Stimulated activated CD8-positive, alpha-beta memory T cell treated with anti-CD3 and anti-CD28 coated beads, Interleukin-12 subunit alpha, Interleukin-12 subunit beta, amount 100 ng/mL, for 4 hours (primary cell): ENCODE measurements around the gene PCDHGA5.
"Not testable (repeated sequence)": the region's sequence is repeated elsewhere in the genome, so short reads cannot be mapped to it uniquely, and the experiment has no call there.

Source experiments
- DNase-seq: peaks from one replicate; pipeline ENCODE4 v3.0.0-alpha.2; 2020; ENCODE audit warnings: low read depth

The PCDHGA5 gene

DNA sequence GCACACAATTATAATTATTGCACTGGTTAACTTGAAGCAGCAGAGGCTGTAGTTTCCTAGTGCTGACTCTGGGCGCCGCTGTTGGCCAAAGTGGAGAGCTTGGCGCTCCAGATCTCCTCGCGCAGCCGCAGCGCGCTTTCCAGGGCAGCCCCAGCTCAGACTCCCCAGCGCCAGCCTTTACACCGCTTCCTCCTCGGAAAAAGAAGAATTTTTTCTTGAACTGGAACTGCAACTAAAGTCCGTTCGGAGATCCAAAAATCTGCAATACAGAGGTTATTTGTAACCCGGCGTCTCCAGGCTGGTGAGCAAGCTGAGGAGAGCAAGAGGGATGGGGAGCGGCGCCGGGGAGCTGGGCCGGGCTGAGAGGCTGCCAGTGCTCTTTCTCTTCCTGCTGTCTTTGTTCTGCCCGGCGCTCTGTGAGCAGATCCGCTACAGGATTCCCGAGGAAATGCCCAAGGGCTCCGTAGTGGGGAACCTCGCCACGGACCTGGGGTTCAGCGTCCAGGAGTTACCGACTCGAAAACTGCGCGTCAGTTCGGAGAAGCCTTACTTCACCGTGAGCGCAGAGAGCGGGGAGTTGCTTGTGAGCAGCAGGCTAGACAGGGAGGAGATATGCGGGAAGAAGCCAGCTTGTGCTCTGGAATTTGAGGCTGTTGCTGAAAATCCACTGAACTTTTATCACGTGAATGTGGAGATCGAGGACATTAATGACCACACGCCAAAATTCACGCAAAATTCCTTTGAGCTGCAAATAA lies 23.8 kb downstream of the PCDHGA5 start, which contains the start of gene PCDHGB4:
Gene PCDHGB4, plus strand, starts transcription at position 142 of the 755 bp plus-strand sequence. Its CDS starts 187 bp downstream, at position 329.
- not testable (repeated sequence) for DNase-seq

DNA sequence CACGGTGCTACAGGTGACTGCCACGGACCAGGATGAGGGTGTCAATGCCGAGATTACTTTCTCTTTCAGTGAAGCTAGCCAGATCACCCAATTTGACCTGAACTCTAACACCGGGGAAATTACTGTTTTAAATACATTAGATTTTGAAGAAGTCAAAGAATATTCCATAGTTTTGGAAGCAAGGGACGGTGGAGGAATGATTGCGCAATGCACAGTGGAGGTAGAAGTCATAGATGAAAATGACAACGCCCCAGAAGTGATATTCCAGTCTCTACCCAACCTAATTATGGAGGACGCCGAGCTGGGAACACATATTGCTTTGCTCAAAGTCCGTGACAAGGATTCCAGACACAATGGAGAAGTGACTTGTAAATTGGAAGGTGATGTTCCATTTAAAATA lies 24.7 kb downstream of the PCDHGA5 start:
- DNase-seq: no peak

DNA sequence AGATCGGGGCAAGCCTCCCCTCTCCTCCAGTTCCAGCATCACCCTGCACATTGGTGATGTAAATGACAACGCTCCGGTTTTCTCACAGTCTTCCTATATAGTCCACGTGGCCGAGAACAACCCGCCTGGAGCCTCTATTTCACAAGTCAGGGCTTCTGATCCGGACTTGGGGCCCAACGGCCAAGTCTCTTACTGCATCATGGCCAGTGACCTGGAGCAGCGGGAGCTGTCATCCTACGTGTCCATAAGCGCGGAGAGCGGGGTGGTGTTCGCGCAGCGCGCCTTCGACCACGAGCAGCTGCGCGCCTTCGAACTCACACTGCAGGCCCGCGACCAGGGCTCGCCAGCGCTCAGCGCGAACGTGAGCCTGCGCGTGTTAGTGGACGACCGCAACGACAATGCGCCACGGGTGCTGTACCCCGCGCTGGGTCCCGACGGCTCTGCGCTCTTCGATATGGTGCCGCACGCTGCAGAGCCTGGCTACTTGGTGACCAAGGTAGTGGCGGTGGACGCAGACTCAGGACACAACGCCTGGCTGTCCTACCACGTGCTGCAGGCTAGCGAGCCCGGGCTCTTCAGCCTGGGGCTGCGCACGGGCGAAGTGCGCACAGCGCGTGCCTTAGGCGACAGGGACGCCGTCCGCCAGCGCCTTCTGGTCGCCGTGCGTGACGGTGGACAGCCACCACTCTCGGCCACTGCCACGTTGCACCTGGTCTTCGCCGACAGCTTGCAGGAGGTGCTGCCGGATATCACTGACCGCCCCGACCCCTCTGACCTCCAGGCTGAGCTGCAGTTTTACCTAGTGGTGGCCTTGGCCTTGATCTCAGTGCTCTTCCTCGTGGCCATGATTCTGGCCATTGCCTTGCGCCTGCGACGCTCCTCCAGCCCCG lies 25.4 kb downstream of the PCDHGA5 start:
- no peak for DNase-seq

DNA sequence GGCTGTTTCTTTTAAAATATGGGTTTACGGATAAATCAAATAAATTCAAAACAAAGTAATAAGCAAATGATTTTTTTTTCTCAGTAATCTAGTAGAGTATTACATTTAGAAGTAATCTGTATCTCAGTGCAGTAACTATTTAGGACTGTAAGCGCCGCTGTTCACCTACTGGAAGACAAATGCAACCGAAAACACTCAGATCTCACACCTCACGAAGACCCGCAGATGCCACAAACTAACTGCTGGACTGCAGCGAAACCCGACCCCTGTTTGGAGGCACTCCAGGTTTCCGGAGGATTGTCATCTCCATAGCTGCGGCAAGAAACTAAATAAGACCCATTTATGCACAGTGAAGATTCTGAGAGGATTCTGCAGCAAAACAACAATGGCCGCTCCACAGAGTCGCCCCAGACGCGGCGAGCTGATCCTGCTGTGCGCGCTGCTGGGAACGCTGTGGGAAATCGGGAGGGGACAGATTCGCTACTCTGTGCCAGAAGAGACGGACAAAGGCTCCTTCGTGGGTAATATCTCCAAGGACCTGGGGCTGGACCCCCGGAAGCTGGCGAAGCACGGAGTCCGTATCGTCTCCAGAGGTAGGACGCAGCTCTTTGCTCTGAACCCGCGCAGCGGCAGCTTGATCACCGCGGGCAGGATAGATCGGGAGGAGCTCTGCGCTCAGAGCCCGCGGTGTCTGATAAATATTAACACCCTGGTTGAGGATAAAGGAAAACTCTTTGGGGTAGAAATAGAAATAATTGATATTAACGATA lies 28.7 kb downstream of the PCDHGA5 start, which contains the start of gene PCDHGA8:
Gene PCDHGA8, plus strand, starts transcription at position 205 of the 770 bp plus-strand sequence. Its CDS starts 181 bp downstream, at position 386.
- no peak for DNase-seq

DNA sequence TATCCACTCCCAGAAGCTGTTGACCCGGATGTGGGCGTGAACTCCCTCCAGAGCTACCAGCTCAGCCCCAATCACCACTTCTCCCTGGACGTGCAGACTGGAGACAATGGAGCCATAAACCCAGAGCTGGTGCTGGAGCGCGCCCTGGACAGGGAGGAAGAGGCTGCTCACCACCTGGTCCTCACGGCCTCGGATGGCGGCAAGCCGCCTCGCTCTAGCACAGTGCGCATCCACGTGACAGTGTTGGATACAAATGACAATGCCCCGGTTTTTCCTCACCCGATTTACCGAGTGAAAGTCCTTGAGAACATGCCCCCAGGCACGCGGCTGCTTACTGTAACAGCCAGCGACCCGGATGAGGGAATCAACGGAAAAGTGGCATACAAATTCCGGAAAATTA lies 29.3 kb downstream of the PCDHGA5 start:
- no peak for DNase-seq

DNA sequence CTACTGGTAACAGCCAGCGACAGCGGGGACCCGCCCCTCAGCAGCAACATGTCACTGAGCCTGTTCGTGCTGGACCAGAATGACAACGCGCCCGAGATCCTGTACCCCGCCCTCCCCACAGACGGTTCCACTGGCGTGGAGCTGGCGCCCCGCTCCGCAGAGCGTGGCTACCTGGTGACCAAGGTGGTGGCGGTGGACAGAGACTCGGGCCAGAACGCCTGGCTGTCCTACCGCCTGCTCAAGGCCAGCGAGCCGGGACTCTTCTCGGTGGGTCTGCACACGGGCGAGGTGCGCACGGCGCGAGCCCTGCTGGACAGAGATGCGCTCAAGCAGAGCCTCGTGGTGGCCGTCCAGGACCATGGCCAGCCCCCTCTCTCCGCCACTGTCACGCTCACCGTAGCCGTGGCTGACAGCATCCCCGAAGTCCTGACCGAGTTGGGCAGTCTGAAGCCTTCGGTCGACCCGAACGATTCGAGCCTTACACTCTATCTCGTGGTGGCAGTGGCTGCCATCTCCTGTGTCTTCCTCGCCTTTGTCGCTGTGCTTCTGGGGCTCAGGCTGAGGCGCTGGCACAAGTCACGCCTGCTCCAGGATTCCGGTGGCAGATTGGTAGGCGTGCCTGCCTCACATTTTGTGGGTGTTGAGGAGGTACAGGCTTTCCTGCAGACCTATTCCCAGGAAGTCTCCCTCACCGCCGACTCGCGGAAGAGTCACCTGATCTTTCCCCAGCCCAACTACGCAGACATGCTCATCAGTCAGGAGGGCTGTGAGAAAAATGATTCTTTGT lies 30.6 kb downstream of the PCDHGA5 start:
- not testable (repeated sequence) for DNase-seq

DNA sequence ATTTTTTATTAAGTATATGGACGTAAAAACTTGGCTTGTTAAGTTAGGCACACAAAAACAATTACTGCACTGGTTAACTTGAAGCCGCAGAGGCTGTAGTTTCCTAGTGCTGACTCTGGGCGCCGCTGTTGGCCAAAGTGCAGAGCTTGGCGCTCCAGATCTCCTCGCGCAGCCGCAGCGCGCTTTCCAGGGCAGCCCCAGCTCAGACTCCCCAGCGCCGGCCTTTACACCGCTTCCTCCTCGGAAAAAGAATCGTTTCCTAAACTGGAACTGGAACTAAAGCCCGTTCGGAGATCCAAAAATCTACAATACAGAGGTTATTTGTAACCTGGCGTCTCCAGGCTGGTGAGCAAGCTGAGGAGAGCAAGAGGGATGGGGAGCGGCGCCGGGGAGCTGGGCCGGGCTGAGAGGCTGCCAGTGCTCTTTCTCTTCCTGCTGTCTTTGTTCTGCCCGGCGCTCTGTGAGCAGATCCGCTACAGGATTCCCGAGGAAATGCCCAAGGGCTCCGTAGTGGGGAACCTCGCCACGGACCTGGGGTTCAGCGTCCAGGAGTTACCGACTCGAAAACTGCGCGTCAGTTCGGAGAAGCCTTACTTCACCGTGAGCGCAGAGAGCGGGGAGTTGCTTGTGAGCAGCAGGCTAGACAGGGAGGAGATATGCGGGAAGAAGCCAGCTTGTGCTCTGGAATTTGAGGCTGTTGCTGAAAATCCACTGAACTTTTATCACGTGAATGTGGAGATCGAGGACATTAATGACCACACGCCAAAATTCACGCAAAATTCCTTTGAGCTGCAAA lies 34.0 kb downstream of the PCDHGA5 start, which contains the start of gene PCDHGB5:
Gene PCDHGB5, plus strand, starts transcription at position 192 of the 796 bp plus-strand sequence. Its CDS starts 181 bp downstream, at position 373.
- not testable (repeated sequence) for DNase-seq

DNA sequence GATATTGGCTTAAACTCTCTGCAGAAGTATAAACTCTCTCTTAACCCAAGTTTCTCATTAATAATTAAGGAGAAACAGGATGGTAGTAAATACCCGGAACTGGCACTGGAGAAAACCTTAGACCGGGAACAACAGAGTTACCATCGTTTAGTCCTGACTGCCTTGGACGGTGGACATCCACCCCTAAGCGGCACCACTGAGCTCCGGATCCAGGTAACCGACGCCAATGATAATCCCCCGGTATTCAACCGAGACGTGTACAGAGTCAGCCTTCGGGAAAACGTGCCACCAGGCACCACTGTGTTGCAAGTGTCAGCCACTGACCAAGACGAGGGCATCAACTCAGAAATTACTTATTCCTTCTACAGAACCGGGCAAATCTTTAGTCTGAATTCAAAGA lies 34.6 kb downstream of the PCDHGA5 start:
- DNase-seq: no peak

DNA sequence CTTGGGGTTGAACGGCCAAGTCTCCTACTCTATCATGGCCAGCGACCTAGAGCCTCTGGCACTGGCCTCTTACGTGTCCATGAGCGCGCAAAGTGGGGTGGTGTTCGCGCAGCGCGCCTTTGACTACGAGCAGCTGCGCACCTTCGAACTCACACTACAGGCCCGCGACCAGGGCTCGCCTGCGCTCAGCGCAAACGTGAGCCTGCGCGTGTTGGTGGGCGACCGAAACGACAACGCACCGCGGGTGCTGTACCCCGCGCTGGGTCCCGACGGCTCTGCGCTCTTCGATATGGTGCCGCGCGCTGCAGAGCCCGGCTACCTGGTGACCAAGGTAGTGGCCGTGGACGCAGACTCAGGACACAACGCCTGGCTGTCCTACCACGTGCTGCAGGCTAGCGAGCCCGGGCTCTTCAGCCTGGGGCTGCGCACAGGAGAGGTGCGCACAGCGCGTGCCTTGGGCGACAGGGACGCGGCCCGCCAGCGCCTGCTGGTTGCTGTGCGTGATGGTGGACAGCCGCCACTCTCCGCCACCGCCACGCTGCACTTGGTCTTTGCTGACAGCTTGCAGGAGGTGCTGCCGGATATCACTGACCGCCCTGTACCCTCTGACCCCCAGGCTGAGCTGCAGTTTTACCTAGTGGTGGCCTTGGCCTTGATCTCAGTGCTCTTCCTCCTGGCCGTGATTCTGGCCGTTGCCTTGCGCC lies 35.7 kb downstream of the PCDHGA5 start:
- DNase-seq: no peak

DNA sequence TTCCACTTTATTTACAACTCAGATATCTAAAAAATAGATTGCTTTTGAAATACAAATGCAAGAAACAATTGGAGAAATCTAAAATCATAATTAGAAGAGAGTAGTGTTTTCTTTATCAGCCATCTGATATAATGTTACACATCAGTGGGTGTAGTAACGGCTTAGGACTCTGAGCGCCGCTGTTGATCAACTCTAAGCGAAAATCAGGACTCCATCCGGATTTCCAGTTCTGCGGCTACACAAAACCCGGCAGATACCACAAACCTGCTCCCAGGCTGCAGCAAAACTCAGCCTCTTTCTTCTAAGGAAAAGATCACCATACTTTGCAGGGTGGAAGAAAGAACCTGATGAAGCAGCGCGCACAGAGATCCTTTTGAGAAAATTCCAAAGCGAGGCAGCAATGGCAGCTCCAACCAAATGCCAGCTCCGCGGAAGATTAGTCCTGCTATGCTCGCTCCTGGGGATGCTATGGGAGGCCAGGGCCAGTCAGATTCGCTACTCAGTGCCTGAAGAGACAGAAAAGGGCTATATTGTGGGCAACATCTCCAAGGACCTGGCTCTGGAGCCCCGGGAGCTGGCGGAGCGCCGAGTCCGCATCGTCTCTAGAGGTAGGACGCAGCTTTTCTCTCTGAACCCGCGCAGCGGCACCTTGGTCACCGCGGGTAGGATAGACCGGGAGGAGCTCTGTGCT lies 38.7 kb downstream of the PCDHGA5 start, which contains the start of gene PCDHGA9:
Gene PCDHGA9, plus strand, starts transcription at position 226 of the 691 bp plus-strand sequence. Its CDS starts 175 bp downstream, at position 401.
- DNase-seq: no peak

DNA sequence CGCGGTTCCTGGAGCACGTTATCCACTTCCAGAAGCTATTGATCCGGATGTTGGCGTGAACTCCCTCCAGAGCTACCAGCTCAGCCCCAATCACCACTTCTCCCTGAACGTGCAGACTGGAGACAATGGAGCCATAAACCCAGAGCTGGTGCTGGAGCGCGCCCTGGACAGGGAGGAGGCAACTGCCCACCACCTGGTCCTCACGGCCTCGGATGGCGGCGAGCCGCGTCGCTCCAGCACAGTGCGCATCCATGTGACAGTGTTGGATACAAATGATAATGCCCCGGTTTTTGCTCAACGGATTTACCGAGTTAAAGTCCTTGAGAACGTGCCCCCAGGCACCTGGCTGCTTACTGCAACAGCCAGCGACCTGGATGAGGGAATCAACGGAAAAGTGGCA lies 39.4 kb downstream of the PCDHGA5 start:
- DNase-seq: no peak

DNA sequence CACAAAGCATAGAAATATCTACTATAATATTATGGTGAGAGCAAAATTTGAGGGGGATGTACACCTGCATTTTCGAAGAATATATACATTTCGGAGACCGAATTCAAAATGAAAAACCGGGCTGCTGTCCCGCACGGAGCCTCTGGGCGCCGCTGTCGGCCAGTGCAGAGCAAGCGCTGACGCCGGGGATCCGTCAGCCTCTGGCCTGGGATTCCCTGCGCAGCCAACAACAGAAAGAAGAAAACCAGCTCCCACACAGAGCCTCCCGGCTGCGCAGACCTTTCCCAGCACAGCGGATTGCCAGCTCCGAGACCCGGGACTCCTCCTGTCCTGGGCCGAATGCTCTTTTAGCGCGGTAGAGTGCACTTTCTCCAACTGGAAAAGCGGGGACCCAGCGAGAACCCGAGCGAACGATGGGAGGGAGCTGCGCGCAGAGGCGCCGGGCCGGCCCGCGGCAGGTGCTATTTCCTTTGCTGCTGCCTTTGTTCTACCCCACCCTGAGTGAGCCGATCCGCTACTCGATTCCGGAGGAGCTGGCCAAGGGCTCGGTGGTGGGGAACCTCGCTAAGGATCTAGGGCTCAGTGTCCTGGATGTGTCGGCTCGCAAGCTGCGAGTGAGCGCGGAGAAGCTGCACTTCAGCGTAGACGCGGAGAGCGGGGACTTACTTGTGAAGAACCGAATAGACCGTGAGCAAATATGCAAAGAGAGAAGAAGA lies 44.0 kb downstream of the PCDHGA5 start, which contains the start of gene PCDHGB6:
Gene PCDHGB6, plus strand, starts transcription at position 232 of the 716 bp plus-strand sequence. Its CDS starts 182 bp downstream, at position 414.
- DNase-seq: not testable (repeated sequence)

DNA sequence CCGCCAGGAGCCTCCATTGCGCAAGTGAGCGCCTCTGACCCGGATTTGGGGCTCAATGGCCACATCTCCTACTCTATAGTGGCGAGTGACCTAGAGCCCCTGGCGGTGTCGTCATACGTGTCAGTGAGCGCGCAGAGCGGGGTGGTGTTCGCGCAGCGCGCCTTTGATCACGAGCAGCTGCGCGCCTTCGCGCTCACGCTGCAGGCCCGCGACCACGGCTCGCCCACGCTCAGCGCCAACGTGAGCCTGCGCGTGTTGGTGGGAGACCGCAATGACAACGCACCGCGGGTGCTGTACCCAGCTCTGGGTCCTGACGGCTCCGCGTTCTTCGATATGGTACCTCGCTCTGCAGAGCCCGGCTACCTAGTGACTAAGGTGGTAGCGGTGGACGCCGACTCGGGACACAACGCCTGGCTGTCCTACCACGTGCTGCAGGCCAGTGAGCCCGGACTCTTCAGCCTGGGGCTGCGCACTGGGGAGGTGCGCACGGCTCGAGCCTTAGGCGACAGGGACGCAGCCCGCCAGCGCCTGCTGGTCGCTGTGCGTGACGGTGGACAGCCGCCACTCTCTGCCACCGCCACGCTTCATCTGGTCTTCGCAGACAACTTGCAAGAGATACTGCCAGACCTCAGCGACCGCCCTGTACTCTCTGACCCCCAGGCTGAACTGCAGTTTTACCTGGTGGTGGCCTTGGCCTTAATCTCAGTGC lies 45.8 kb downstream of the PCDHGA5 start:
- no peak for DNase-seq

DNA sequence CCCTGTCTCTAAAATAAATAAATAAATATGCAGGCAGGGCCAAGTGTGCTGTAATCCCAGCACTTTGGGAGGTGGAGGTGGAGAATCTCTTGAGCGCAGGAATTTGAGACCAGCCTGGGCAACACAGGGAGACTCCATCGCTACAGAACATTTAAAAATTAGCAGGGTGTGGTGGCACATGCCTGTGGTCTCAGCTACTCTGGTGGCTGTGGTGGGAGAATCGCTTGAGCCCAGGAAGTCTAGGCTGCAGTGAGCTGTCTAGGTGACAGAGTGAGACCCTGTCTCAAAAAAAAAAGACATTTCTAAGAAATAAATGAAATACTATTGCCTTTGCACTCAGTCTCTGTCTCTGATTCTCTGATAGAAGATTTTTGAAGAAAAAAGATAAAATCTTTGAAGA lies 47.6 kb downstream of the PCDHGA5 start:
- no peak for DNase-seq

DNA sequence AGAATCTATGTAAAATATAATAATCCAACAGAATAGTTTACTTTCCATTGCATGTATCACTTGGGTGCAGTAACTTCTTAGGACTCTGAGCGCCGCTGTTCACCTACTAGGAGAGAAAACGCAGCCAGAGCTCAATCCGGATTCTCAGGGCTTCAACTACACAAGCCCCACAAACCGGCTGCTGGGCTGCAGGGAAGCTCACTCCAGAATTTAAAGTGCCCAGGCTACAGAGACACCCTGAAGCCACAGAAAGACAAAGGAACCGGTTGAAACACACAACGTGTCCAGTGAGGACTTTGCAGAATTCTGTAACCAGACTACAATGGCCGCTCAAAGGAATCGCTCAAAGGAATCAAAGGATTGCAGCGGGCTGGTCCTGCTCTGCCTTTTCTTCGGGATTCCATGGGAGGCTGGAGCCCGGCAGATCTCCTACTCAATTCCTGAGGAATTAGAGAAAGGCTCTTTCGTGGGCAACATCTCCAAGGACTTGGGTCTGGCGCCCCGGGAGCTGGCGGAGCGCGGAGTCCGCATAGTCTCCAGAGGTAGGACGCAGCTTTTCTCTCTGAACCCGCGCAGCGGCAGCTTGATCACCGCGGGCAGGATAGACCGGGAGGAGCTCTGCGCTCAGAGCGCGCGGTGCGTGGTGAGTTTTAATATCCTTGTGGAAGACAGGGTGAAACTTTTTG lies 49.0 kb downstream of the PCDHGA5 start, which contains the start of gene PCDHGA10:
Gene PCDHGA10, plus strand, starts transcription at position 134 of the 686 bp plus-strand sequence. Its CDS starts 189 bp downstream, at position 323.
- no peak for DNase-seq

DNA sequence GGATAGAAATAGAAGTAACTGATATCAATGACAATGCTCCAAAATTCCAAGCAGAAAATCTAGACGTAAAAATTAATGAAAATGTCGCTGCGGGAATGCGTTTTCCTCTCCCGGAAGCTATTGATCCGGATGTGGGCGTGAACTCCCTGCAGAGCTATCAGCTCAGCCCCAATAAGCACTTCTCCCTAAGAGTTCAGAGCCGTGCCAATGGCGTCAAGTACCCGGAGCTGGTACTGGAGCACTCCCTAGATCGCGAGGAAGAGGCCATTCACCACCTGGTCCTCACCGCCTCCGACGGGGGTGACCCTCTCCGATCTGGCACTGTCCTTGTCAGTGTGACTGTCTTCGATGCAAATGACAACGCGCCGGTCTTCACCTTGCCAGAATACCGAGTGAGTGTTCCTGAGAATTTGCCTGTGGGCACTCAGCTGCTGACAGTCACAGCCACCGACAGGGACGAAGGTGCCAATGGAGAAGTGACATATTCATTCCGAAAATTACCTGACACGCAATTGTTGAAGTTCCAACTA lies 49.6 kb downstream of the PCDHGA5 start:
- DNase-seq: no peak
